GM21737 (cell line): Measurements from ENCODE around the gene EXOC3L4.

Source experiments
- ATAC-seq: cut with Tn5 transposase; IDR thresholded peaks from one replicate; pipeline ENCODE4 v1.9.1; 2021; ENCODE audit warnings: mild to moderate bottlenecking, moderate library complexity; ENCODE audit not compliant: unreplicated experiment

Gene EXOC3L4

GRCh38 chr14:103131580-103131979 lies 37.1 kb downstream of the EXOC3L4 start:
- ATAC-seq = no peak

GRCh38 chr14:103132381-103133209 lies 38.1 kb downstream of the EXOC3L4 start:
- no peak for ATAC-seq

- no peak for ATAC-seq
Measured at GRCh38 chr14:103133210-103134140, 39.0 kb downstream of the EXOC3L4 start.

GRCh38 chr14:103134405-103134804 lies 39.9 kb downstream of the EXOC3L4 start:
- ATAC-seq = no peak

GRCh38 chr14:103134919-103135318 lies 40.4 kb downstream of the EXOC3L4 start:
- no peak for ATAC-seq

- no peak for ATAC-seq
Measured at GRCh38 chr14:103135333-103136260, 41.1 kb downstream of the EXOC3L4 start.

- no peak for ATAC-seq
Measured at GRCh38 chr14:103136388-103137271, 42.1 kb downstream of the EXOC3L4 start.

- no peak for ATAC-seq
Measured at GRCh38 chr14:103137689-103138300, 43.3 kb downstream of the EXOC3L4 start.

- ATAC-seq = no peak
Measured at GRCh38 chr14:103138301-103139131, 44.0 kb downstream of the EXOC3L4 start.

- no peak for ATAC-seq
Measured at GRCh38 chr14:103139132-103140025, 44.9 kb downstream of the EXOC3L4 start.

GRCh38 chr14:103140316-103141109 lies 46.0 kb downstream of the EXOC3L4 start:
- ATAC-seq = peak; percentile 57

GRCh38 chr14:103141117-103141796 lies 46.7 kb downstream of the EXOC3L4 start:
- no peak for ATAC-seq

GRCh38 chr14:103142026-103142425 lies 47.5 kb downstream of the EXOC3L4 start:
- no peak for ATAC-seq

GRCh38 chr14:103142721-103143302 lies 48.3 kb downstream of the EXOC3L4 start:
- ATAC-seq = no peak

- no peak for ATAC-seq
Measured at GRCh38 chr14:103143506-103143905, 49.0 kb downstream of the EXOC3L4 start.

GRCh38 chr14:103144085-103144484 lies 49.6 kb downstream of the EXOC3L4 start:
- ATAC-seq = no peak
